ENCODE data around the gene SEPTIN1.

DNA sequence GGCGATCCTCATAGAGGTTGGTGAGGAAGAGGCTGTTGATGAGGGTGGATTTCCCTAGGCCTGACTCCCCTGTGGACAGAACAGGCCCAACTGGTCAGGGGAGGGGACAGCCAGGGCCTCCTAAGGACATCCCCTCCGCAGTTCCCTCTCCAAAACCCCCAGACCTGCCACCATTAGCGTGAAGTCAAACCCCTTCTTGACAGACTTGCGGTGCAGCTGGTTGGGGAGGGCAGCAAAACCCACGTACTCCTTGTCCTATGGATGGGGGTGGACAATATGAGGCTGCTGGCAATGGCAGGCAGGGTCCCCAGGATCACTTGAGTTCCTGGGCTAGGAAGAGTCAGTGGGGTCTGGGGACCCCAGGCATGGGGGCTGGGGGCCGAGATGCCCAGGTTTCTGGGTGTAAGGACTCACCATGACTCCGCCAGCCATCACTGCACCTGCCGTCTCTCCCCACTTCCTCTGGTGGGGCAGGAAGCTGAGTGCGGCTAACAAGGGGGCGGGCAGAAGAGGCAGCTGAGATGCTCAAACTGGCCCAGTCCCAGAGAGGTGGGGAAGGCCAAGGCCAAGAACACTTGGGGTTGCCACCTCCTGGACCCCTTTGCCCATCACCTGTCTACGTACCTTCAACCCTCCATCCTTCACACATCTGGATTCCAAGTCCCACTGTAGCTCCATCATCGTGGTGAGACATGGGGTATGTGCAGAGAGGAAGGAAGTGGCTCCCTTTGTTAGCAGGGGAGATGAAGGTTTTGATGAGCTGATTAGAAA, at the start of gene SEPTIN1:
- TF ChIP-seq, protein P1, sequence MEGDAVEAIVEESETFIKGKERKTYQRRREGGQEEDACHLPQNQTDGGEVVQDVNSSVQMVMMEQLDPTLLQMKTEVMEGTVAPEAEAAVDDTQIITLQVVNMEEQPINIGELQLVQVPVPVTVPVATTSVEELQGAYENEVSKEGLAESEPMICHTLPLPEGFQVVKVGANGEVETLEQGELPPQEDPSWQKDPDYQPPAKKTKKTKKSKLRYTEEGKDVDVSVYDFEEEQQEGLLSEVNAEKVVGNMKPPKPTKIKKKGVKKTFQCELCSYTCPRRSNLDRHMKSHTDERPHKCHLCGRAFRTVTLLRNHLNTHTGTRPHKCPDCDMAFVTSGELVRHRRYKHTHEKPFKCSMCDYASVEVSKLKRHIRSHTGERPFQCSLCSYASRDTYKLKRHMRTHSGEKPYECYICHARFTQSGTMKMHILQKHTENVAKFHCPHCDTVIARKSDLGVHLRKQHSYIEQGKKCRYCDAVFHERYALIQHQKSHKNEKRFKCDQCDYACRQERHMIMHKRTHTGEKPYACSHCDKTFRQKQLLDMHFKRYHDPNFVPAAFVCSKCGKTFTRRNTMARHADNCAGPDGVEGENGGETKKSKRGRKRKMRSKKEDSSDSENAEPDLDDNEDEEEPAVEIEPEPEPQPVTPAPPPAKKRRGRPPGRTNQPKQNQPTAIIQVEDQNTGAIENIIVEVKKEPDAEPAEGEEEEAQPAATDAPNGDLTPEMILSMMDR (IDR thresholded peaks at IDR 0.05): no peak
- no peak for TF ChIP-seq POLR2A (IDR thresholded peaks at IDR 0.05)
